Occipital lobe (tissue), 2 donors: ENCODE measurements around the gene C12orf76. TPM values are rescaled to one million over a fixed set of nuclear protein-coding genes. Genes with fewer than 3 reads are reported as not detected.
"Not testable (repeated sequence)": the region's sequence is repeated elsewhere in the genome, so short reads cannot be mapped to it uniquely, and the experiment has no call there.

Experiments
- DNase-seq: peaks from one replicate; lab custom pipeline; 2025; lab: John Stamatoyannopoulos, UW
- total RNA-seq: library from RNA; depleted of rRNA; stranded (reverse); fragments of >200 nt; gene quantifications from one replicate; pipeline ENCODE4 v1.2.3, GENCODE V29; 2014

The C12orf76 gene
- total RNA-seq, result 84.5 TPM

- DNase-seq, result peak; percentile 92
These were observed at the start of gene C12orf76 for GRCh38 chr12:110048242-110049027. C12orf76 (minus strand) TSS chr12:110048522; CDS start chr12:110048495, 27 bp downstream.

GRCh38 chr12:110093631-110094311 lies 45.4 kb upstream of the C12orf76 start:
- DNase-seq, result no peak

DNA sequence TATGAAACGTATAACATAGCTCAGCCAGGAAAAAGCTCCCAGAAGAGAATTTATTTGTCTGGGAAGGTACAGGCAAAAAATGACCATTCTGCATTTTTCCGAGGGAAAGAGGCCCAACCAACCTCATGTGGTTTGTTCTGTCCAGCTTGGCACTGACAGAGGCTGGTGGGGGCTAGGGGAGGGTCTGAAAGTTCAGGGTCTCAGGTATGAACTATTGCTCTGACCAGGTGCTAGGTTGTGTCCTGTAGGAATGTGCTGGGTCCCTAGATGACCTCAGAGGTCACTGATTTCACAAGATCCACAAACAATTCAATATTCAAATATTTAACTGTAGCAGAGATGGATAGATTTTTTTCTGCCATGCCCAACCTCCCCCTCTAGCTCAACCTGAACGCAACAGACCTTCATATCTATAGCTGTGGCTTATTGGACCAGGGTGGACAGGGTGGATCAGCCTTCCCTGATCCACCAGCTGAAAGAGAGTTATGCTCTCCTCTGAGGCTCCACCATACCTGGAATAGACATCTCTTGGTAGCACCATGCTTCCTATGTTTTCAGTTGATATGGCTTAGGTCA lies 42.9 kb upstream of the C12orf76 start:
- DNase-seq, result no peak

GRCh38 chr12:110090266-110091135 lies 42.2 kb upstream of the C12orf76 start:
- no peak for DNase-seq

GRCh38 chr12:110088936-110089335 lies 40.6 kb upstream of the C12orf76 start:
- no peak for DNase-seq

DNA sequence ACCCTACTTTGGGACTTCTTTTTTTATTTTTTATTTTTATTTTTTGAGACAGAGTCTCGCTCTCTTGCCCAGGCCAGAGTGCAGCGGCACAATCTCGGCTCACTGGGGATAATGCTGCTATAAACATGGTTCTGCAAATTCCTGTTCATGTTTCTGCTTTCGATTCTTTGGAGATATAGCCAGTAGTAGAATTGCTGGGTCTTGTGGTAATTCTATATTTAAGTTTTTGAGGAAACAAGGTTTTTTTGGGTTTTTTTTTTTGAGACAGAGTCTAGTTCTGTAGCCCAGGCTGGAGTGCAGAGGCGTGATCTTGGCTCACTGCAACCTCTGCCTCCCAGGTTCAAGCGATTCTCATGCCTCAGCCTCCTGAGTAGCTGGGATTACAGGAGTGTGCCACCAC lies 39.9 kb upstream of the C12orf76 start:
- not testable (repeated sequence) for DNase-seq

- DNase-seq, result no peak
These were observed 36.1 kb upstream of the C12orf76 start for GRCh38 chr12:110084314-110085015.

GRCh38 chr12:110080410-110080809 lies 32.1 kb upstream of the C12orf76 start:
- DNase-seq, result no peak

GRCh38 chr12:110079477-110080400 lies 31.4 kb upstream of the C12orf76 start:
- DNase-seq, result peak; percentile 79

- DNase-seq, result no peak
These were observed 29.5 kb upstream of the C12orf76 start for GRCh38 chr12:110077800-110078199.

DNA sequence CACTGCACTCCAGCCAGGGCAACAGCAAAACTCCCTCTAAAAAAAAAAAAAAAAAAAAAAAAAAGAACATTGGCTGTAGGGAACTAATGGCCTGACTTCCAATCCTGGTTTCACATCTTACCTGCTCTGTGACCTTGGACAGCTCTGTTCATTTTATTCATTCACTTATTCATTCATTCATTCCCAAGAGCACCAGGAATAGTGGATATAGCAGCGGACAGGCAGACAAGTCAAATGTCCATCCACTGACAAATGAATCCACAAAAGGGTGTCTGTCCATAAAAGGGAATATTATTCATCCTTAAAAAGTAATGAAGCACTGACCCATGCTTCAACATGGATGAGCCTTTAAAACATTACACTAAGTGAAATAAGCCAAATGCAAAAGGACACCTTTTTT lies 27.6 kb upstream of the C12orf76 start:
- no peak for DNase-seq

- DNase-seq, result no peak
These were observed 25.8 kb upstream of the C12orf76 start for GRCh38 chr12:110074089-110074488.

DNA sequence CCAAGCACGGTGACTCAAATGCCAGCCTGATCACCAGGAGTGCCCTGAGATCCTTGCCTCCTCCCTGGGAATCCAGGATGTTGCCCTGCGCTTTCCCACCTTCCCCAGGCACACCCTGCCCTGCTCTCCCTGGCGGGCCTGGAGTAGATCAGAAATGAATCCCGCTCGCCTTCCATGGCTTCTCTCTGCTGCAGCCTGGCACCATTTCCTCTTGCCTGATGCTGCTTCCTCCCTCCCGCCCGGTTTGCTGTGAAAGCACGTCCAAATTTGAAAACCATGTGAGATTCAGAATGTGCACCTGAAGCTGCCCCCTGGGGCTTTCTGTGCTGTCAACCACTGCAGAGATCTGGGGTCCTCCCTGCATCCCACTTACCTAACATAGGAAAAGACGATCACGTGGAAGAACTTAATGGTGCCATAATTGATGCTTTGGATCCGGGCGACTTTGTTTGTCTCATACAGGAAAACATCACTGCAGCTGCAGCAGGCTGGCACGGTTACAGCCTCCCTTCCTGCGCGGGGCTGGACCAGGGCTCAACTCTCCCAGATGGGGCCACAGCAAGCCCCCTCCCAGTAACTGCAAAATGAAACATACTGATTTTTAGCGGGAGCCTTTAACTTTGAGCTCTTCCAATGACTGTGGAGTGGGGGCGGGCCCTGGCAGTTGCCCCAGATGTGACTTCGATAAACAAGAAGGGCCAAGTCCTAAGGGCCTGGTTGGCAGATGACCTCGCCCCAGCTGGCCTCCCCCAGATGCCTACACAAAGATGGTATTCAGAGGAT lies 24.9 kb upstream of the C12orf76 start:
- DNase-seq, result peak; percentile 89

- not testable (repeated sequence) for DNase-seq
These were observed 24.3 kb upstream of the C12orf76 start for GRCh38 chr12:110072636-110073035.

- DNase-seq, result no peak
These were observed 23.6 kb upstream of the C12orf76 start for GRCh38 chr12:110071967-110072366.

DNA sequence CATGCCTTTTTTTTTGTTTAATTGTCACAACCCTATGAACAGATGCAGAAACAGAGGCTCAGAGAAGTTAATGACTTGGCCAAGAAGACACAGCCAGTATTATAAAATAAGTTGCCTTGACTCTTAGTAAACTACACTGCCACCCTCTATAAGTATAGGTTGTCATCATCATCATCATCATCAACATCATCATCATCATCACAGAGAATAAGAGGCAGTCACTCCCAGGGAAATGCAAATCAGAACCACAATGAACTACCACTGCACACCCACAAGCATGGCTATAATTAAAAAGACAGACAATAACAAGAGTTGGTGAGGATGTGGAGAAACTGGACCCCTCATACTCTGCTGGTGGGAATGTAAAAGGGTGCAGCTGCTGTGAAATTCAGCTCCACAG lies 23.2 kb upstream of the C12orf76 start:
- no peak for DNase-seq

GRCh38 chr12:110068654-110069053 lies 20.3 kb upstream of the C12orf76 start:
- DNase-seq, result no peak

DNA sequence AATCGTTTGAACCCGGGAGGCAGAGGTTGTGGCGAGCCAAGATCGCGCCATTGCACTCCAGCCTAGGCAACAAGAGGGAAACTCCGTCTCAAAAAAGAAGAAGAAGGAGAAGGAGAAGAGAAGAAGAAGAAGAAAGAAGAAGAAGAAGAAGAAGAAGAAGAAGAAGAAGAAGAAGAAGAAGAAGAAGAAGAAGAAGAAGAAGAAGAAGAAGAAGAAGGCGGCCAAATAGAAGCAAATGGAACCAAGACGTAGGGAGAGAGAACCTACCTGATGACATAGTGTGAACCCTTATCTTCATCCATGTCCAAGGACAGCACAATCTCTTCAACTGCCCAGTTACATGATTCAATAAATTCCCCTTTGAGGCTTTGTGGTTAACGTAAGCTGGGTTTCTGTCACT lies 19.8 kb upstream of the C12orf76 start:
- not testable (repeated sequence) for DNase-seq

GRCh38 chr12:110067531-110067930 lies 19.2 kb upstream of the C12orf76 start:
- DNase-seq, result no peak
